HG03378 (cell line): ENCODE measurements around the gene UBTD2.

Source experiments
- ATAC-seq: cut with Tn5 transposase; IDR thresholded peaks from one replicate; pipeline ENCODE4 v1.9.1; 2021; ENCODE audit warnings: mild to moderate bottlenecking, moderate library complexity; ENCODE audit not compliant: unreplicated experiment

The UBTD2 gene

DNA sequence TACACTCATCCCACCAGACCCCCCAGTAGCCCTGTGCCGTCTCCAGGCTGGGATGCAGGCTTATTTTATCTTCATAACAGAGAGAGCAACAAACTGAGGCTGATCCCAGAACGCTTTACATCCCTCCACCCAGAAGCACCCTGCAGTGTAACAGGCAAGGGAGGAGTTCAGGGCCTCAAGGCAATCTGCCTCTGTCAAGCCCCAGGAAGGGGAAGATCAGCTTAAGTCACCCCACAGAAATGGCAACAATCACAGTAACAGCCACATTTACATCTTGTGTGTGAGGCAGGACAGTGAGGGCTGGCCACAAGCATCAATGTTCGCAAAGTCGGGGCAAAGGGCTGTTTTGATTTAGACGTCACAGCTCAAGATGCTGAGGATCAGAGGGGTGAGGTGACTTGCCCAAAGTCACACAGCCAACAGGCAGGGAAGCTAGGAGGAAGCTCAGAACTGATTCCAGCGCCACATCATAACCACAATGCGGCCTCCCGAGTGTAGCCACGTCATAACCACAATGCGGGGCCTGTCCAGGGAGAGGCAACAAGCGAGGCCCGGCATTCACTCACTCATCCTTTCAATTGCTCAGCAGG is 109.9 kb downstream of the UBTD2 start:
- no peak for ATAC-seq

DNA sequence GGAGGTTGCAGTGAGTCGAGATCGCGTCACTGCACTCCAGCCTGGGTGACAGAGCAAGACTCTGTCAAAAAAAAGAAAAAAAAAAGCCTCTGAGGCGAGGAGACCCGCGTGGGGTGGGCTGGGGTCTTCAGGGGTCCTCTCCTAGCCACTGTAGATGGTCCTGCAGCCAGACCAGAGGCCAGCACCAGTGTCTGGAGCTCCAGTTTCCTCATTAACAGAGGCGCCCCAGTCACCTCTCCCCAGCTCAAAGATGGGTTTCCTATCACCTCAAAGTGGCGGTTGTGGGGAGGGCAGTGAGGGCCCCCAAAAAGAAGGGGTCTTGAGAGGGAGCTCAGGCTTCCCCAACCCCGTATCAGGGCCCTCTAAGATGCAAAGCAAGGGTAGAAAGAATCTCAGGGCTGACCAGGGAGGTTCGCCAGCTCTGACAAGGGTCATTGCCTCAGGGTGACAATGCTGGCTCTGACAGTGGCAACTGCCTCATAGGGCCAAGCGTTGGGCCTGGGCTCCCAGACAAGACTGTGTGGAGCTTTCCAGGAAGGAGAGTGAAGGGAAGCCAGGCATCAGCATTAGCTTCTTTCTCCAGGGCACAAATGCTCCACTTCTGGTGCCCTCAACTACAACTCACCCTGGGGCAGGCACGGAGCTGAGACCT is 110.5 kb downstream of the UBTD2 start:
- no peak for ATAC-seq

DNA sequence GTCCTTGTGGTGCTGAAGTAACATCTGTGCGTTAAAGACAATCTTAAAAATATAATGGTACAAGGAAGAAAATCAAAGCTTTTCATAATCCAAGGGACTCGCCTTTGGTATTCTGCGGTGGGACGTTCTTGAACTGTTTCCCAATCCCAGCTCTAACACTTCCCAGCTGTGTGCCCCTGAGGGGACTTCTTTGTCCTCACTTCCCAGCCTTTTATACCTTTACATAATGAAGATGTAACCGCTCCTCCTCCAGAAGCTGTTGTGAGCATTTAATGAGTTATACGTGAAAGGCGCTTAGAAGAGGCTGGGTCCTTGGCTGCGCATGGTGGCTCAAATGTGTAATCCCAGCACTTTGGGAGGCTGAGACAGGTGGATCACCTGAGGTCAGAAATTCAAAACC is 112.4 kb downstream of the UBTD2 start:
- no peak for ATAC-seq

DNA sequence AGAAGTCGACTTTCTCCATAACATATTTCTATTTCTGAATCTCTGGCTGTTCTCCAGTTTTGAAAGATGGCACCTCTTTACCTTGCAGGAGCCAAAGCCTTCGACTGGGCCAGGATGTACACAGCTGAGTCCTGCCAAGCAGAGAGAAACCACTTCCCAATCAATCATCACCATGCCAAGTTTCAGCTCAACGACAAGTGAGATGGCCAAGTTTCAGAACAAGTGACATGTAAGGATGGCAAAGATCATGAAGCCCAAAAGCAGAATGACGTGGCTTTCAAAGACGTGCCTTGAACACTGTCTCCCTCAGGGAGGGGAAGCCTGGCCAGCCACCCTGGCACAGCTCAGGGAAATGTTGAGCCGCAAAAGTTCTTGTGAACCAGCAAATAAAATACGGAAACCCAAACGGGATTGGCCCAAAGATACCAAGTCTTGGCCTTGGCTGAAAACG is 113.3 kb downstream of the UBTD2 start:
- ATAC-seq: no peak

DNA sequence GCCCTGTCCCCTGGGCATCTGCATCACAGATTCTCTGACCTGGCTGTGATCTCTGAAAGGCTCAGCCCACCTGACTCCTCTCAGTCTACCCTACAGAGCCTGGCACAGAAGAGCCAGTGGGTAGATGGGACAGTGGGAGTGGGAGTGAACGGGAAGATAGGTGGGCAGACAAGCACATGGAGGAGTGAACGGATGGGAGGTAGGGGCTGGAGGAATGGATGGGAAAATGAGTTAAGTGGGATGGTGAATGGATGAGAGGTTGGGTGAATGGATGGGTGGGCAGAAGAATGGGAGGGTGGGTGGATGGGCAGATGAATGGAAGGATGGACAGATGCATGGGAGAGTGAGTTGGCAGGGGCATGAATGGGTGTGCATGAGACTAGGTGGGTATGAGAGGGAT is 114.3 kb downstream of the UBTD2 start:
- no peak for ATAC-seq

DNA sequence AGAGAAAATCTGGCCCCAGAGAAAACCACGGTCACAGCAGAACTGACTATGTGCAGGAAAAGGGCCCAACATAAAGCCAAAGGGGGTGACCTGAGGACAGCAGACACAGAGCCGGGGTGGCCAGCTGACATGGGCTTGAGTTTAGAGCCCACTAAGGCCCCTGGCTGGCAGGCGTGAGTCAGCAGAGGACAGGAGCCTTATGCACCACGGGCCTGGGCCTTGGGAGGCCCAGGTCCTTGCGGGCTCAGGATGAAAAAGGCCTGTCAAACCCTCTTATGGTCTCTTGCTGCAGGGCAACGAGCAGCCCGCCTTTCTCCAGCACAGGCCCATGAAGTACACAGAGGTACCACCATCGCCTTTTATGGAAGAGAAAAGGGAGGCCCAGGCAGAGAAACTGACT is 115.3 kb downstream of the UBTD2 start:
- ATAC-seq: no peak

DNA sequence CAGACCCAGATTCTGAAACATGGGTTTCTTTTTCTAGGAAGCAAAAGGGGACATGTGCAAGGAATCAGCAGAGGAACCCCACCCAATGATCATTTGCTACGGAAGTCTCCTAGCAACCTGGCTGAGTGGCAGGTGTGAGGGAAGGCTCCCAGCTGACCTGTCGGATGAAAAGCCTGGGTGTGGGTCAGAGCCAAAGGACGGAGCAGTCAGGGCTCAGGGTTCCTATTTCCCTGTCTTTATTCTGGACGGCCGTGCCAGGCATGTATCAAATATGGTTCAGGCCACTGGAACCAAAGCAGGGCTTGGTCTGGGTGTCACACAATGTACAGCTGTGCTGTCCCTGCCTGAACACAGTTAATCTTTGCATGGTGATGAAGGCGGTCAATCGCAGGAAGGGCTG is 115.7 kb downstream of the UBTD2 start:
- no peak for ATAC-seq

DNA sequence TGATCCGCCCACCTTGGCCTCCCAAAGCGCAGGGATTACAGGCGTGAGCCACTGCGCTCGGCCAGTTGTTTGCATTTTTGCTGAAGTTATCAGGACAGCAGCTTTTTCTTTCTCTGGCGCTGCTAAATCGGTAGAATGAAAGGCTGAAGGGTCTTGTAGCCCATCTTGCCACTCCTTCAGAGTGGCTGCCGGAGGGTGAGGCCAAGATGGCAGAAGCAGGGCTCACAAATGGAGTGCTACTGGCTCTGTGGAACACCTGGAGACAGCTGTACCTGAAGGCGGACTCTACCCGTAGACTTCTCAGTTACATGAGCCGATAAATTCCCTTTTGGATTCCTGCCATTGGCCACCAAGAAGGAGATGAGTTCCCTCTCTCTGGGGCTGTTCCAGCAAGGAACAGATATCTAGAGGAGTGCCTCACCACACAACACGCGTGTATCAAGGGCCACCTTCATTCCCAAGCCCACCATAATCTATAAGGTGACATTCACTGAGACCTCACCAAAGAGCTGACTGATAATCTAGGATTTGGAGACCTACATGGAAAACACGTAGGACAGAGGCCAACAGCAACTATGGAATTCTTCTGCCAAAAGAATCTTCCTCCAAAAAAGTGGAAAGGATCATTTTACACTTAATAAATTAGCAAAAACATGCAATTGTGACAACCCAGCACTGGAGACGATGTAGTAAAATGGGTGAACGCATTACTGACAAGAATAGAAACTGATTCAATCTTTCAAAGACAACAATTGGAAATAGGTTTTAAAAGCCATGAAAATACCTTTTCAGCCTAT is 117.3 kb downstream of the UBTD2 start:
- no peak for ATAC-seq

DNA sequence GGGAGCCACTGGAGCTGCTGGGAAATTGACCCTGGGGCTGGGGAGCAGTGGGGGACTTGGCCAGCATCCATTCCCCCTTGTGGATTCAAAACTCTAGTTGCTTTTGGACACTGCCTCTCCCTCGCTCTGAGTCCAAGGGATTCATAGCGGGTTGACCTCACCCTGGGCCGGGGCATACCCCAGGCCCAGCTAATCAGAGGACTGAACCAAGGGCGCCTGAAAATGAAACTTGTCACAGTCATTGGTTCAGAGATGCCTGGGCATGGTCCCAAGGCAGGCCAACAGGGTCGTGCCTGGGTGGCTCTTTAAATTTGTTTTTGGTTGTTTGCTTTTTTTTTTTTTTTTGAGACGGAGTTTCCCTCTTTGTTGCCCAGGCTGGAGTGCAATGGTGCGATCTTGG is 118.1 kb downstream of the UBTD2 start:
- ATAC-seq: peak; percentile 57

DNA sequence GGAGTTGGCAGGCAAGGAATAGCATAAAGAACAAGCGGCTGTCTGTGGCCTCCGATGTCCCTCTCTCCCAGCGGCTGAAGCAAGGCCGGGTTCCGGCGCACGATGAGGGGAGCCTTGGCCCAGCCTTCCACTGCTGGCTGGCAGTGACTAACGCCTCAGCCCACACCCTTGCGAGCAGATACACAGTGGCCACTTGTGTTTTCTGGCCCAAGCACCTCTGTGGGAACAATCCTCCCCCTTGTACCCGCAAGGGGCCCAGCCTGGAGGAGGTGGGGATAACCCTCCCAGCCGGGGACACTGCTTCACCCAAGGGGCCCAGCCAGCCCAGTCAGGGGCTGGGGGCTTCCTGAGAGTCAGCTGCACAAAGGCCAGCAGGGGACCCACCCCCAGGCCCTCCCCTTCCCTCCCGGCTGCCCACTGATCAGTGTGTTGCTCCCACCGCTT is 118.8 kb downstream of the UBTD2 start:
- no peak for ATAC-seq

DNA sequence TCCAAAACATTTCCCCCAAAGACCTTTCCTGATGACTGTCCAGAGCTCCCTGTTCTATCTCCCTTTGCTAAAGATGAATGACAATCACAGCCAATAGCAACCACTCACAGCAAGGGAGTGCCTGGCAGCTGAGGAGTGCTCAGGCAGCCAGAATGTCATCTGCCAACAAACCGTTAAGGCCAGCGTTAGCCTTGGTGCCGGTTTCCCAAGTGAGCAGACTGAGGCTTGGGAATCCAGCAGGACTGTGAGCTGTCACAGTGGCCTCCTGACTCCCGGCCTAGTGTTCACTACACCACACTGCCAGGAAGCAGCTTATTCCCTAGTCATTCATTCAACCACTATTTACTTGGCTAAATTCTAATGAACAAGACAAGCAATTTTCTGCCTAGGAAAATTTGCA is 120.2 kb downstream of the UBTD2 start:
- no peak for ATAC-seq

DNA sequence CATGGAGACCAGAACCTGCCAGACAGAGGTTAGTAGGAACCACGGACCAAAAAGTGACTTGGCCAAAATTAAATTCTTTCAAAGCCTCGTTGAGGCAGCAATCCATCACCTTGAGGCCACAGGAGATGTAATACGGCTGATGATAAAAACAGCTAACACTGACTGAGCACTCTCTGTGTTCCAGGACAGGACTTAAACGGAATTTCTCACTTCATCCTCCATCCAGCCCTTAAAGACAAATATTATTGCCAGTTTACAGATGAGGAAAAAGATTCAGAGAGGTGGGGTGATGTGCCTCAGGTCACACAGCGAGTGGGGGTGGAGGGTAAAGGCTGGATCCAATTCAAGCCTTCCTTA is 120.6 kb downstream of the UBTD2 start:
- no peak for ATAC-seq

DNA sequence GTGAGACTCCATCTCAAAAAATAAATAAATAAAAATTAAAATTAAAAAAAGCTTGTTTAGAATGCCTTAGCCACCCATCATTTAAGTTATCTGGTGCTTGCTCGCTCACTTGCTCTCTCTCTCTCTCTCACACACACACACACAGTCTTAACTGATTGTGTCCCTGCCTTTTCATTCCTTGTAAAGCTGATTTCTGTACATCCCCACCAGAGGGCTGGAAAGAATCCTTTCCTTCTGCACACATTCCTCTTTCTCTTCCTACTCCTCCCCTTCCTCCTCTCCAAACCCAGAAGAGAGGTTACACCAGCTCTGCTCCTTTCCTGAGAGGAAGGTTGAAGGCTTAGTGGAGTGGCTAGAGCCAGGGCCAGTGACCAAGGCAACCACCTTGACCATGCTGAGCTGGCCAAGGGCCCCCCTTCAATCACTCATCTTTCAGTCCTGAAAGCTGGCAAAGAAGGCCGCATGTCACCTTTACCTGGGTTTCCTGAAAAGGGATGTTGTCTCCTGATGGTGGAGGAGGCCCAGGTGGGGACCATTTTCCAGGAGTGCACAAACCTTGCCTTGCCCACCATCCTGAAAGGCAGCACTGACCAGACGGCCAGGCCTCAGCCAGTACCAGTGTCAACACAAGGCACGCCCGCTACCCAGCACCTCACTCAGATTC is 121.1 kb downstream of the UBTD2 start:
- no peak for ATAC-seq

DNA sequence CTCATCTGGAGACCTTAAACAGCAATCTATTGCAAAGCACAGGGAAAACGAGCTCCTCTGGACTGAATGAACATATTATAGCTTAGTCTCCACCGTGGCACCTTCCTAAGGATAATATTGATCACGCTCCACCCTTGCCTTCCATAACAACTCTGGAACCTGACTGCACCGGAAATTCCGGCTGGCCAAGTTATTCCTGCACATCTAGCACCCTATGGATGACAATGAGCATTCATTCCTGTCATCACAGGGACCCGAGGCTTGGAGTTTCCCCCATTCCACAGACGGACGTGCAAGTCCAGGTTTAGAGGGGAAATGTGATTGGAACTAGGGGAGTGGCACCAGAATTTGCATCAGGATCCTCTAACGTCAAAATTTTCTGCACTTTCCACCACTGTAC is 123.1 kb downstream of the UBTD2 start:
- no peak for ATAC-seq
